ENCODE data around the gene ALDH6A1. TPM values are rescaled to one million over a fixed set of nuclear protein-coding genes. Genes with fewer than 3 reads are reported as not detected.
A peak's percentile ranks its signal among the peaks of the same experiment; 100 is the strongest.
"Not testable (repeated sequence)": the region's sequence is repeated elsewhere in the genome, so short reads cannot be mapped to it uniquely, and the experiment has no call there.

ALDH6A1 gene
- polyA plus RNA-seq (2013, experiment 1 of 2): 17.7 TPM
- polyA plus RNA-seq (2013, experiment 2 of 2): 16.3 TPM

DNA sequence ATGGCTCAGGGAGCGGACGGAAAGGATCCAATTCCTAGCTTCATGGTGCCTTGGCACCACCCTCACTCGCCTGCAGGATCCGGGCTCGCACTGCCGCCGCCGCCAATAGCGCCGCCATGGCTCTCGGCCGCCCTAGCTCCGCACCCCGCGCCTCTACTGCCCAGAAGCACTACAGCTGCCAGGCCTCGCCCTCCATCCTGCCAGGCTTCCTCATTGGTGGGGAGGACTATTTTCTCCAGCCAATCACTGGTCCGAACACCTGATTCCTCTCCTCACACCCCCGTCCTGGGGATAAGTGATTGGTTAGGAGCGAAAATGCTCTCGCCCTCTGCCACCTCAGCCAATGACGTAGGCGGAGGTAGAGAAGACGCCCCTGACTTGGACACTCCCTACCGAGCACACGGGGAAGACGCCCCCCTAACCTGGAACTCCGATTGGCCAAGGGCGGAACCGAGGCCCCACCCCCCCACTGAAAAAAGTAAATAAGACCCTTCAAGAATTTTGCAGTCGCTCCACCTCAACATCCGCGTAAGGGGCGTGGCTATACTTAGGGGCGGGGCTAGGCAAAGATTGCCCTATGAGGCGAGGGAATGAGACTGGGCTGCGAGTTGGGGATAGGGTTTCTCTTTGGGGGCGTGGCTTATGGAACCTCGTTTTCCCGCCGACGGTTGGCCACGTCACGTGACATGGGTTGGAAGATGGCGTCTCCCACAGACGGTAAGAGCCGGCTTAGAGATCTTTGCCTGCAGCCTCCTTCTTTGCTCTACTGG lies at the start of gene ALDH6A1, which contains the start of gene LIN52:
ALDH6A1 (minus strand) TSS at position 177 of the 770 bp plus-strand sequence; CDS start at position 118, 59 bp downstream.
LIN52 (plus strand) TSS at position 680 of the 770 bp plus-strand sequence; CDS start at position 699, 19 bp downstream.
- WGBS, 2 experiments (ENCODE audit: insufficient coverage in 2 of 2): 0 to 1% methylated on average over 25 to 30 of the region's 46 CpGs
- peaks cover 4% of the 10 kb centered on the region for H3K4me1 ChIP-seq (ENCODE audit: control insufficient read depth, insufficient read depth, low read length, poor library complexity, severe bottlenecking)
- no peaks in the 10 kb centered on the region for H3K9me3 ChIP-seq (ENCODE audit: control insufficient read depth, low read length)
- no peaks in the 10 kb centered on the region for H3K36me3 ChIP-seq (ENCODE audit: control insufficient read depth, insufficient read depth, low read length)
- H3K27ac ChIP-seq (ENCODE audit: low read depth, low read length, severe bottlenecking): peak within 1 kb of the TSS; percentile 88
- peak within 1 kb of the TSS; percentile 81 for H3K4me3 ChIP-seq (ENCODE audit: extremely low read depth, insufficient read depth, low read length, poor library complexity, severe bottlenecking)

DNA sequence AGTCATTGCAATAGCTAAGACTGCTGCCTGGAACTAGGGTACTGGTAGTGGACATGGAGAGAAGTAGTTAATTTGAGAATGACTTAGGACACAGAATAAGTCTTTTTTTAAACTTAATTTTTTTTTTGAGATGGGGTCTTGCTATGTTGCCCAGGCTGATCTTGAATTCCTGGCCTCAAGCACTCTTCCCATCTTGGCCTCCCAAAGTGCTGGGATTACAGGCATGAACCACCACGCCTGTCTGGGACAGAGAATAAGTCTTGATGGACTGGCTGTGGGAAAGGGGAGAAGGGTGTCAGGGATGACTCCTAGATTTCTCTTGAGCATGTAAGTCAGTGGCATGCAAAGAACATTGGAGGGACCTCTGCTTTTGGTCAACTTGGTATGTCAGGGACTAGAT lies 43.4 kb upstream of the ALDH6A1 start:
- Histone ChIP-seq H3K27ac (ENCODE audit: low read depth, low read length, severe bottlenecking) (no peak overlapping the region), H3K9me3 (ENCODE audit: control insufficient read depth, low read length) (no peaks in the 10 kb centered on the region), H3K36me3 (ENCODE audit: control insufficient read depth, insufficient read depth, low read length) (no peaks in the 10 kb centered on the region), H3K4me1 (ENCODE audit: control insufficient read depth, insufficient read depth, low read length, poor library complexity, severe bottlenecking) (no peaks in the 10 kb centered on the region), H3K4me3 (ENCODE audit: extremely low read depth, insufficient read depth, low read length, poor library complexity, severe bottlenecking) (no peak overlapping the region)
- WGBS, 2 experiments (ENCODE audit: insufficient coverage in 2 of 2): 67 to 78% methylated on average over 1 of the region's 1 CpG

- H3K4me3 ChIP-seq (ENCODE audit: extremely low read depth, insufficient read depth, low read length, poor library complexity, severe bottlenecking): no peak overlapping the region
- no peaks in the 10 kb centered on the region for H3K36me3 ChIP-seq (ENCODE audit: control insufficient read depth, insufficient read depth, low read length)
- H3K9me3 ChIP-seq (ENCODE audit: control insufficient read depth, low read length): no peaks in the 10 kb centered on the region
- H3K27ac ChIP-seq (ENCODE audit: low read depth, low read length, severe bottlenecking): no peak overlapping the region
- no peaks in the 10 kb centered on the region for H3K4me1 ChIP-seq (ENCODE audit: control insufficient read depth, insufficient read depth, low read length, poor library complexity, severe bottlenecking)
- no CpG with 5 or more reads among the region's 1 CpG for WGBS, 2 experiments (ENCODE audit: insufficient coverage in 2 of 2)
Measured at GRCh38 chr14:74126315-74127013, 42.2 kb upstream of the ALDH6A1 start.

DNA sequence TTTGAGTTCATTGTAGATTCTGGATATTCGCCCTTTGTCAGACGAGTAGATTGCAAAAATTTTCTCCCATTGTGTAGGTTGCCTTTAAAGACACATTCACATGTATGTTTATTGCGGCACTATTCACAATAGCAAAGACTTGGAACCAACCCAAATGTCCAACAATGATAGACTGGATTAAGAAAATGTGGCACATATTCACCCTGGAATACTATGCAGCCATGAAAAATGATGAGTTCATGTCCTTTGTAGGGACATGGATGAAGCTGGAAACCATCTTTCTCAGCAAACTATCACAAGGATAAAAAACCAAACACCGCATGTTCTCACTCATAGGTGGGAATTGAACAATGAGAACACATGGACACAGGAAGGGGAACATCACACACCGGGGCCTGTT lies 41.2 kb upstream of the ALDH6A1 start:
- not testable (repeated sequence) for H3K4me1 ChIP-seq (ENCODE audit: control insufficient read depth, insufficient read depth, low read length, poor library complexity, severe bottlenecking); H3K9me3 ChIP-seq (ENCODE audit: control insufficient read depth, low read length); H3K4me3 ChIP-seq (ENCODE audit: extremely low read depth, insufficient read depth, low read length, poor library complexity, severe bottlenecking); H3K27ac ChIP-seq (ENCODE audit: low read depth, low read length, severe bottlenecking); H3K36me3 ChIP-seq (ENCODE audit: control insufficient read depth, insufficient read depth, low read length)
- no CpG with 5 or more reads among the region's 5 CpGs for WGBS, 2 experiments (ENCODE audit: insufficient coverage in 2 of 2)

- not testable (repeated sequence) for H3K9me3 ChIP-seq (ENCODE audit: control insufficient read depth, low read length); H3K4me3 ChIP-seq (ENCODE audit: extremely low read depth, insufficient read depth, low read length, poor library complexity, severe bottlenecking); H3K4me1 ChIP-seq (ENCODE audit: control insufficient read depth, insufficient read depth, low read length, poor library complexity, severe bottlenecking); H3K27ac ChIP-seq (ENCODE audit: low read depth, low read length, severe bottlenecking)
- WGBS, 2 experiments (ENCODE audit: insufficient coverage in 2 of 2): 81 to 84% methylated on average over 8 of the region's 13 CpGs
- H3K36me3 ChIP-seq (ENCODE audit: control insufficient read depth, insufficient read depth, low read length): peaks cover 12% of the 10 kb centered on the region
Measured at GRCh38 chr14:74111395-74112216, 27.4 kb upstream of the ALDH6A1 start.

GRCh38 chr14:74109369-74109768 lies 25.1 kb upstream of the ALDH6A1 start:
- WGBS, 2 experiments (ENCODE audit: insufficient coverage in 2 of 2): no CpG with 5 or more reads among the region's 1 CpG
- H3K36me3 ChIP-seq (ENCODE audit: control insufficient read depth, insufficient read depth, low read length): peaks cover 12% of the 10 kb centered on the region
- no peak overlapping the region for H3K4me3 ChIP-seq (ENCODE audit: extremely low read depth, insufficient read depth, low read length, poor library complexity, severe bottlenecking)
- no peak overlapping the region for H3K27ac ChIP-seq (ENCODE audit: low read depth, low read length, severe bottlenecking)
- no peaks in the 10 kb centered on the region for H3K9me3 ChIP-seq (ENCODE audit: control insufficient read depth, low read length)
- H3K4me1 ChIP-seq (ENCODE audit: control insufficient read depth, insufficient read depth, low read length, poor library complexity, severe bottlenecking): no peaks in the 10 kb centered on the region

GRCh38 chr14:74105381-74105780 lies 21.1 kb upstream of the ALDH6A1 start:
- H3K9me3 ChIP-seq (ENCODE audit: control insufficient read depth, low read length): no peaks in the 10 kb centered on the region
- no peaks in the 10 kb centered on the region for H3K4me1 ChIP-seq (ENCODE audit: control insufficient read depth, insufficient read depth, low read length, poor library complexity, severe bottlenecking)
- peaks cover 24% of the 10 kb centered on the region for H3K36me3 ChIP-seq (ENCODE audit: control insufficient read depth, insufficient read depth, low read length)
- H3K27ac ChIP-seq (ENCODE audit: low read depth, low read length, severe bottlenecking): no peak overlapping the region
- H3K4me3 ChIP-seq (ENCODE audit: extremely low read depth, insufficient read depth, low read length, poor library complexity, severe bottlenecking): no peak overlapping the region
- no CpG with 5 or more reads among the region's 2 CpGs for WGBS, 2 experiments (ENCODE audit: insufficient coverage in 2 of 2)

- Histone ChIP-seq H3K9me3 (ENCODE audit: control insufficient read depth, low read length) (no peaks in the 10 kb centered on the region), H3K36me3 (ENCODE audit: control insufficient read depth, insufficient read depth, low read length) (peaks cover 9% of the 10 kb centered on the region), H3K4me1 (ENCODE audit: control insufficient read depth, insufficient read depth, low read length, poor library complexity, severe bottlenecking) (no peaks in the 10 kb centered on the region), H3K4me3 (ENCODE audit: extremely low read depth, insufficient read depth, low read length, poor library complexity, severe bottlenecking) (no peak overlapping the region), H3K27ac (ENCODE audit: low read depth, low read length, severe bottlenecking) (no peak overlapping the region)
- 94 to 100% methylated on average over 4 to 6 of the region's 8 CpGs for WGBS, 2 experiments (ENCODE audit: insufficient coverage in 2 of 2)
Measured at GRCh38 chr14:74089251-74090020, 5.2 kb upstream of the ALDH6A1 start.

DNA sequence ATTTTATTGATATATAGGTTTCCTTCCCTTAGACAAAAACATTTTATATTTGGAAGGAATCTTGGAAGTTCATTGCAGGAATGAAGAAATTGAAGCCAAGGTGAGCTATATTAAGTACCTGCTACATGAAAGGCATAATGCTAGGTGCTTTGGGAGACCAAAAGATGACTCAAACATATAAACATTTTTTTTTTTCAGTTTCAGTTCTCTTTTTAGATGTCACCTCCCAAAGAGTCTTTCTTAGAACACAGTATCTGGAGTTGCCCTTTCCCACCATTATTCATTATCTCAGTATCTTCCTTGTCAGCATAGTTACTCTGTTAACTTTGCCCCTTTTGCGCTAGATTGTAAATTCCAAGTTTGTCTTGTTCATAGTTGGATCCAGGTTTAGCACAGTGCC lies 1.6 kb upstream of the ALDH6A1 start:
- WGBS, 2 experiments (ENCODE audit: insufficient coverage in 2 of 2): no CpG with 5 or more reads among the region's 1 CpG
- no peaks in the 10 kb centered on the region for H3K36me3 ChIP-seq (ENCODE audit: control insufficient read depth, insufficient read depth, low read length)
- no peaks in the 10 kb centered on the region for H3K9me3 ChIP-seq (ENCODE audit: control insufficient read depth, low read length)
- H3K4me1 ChIP-seq (ENCODE audit: control insufficient read depth, insufficient read depth, low read length, poor library complexity, severe bottlenecking): peaks cover 4% of the 10 kb centered on the region
- peak overlapping the region; percentile 81 for H3K4me3 ChIP-seq (ENCODE audit: extremely low read depth, insufficient read depth, low read length, poor library complexity, severe bottlenecking)
- no peak overlapping the region for H3K27ac ChIP-seq (ENCODE audit: low read depth, low read length, severe bottlenecking)
